Fibroblast of pulmonary artery (primary cell): ENCODE results near the gene TMPRSS2.

Experiments used
- DNase-seq: peaks from one replicate; pipeline ENCODE4 v3.0.0-alpha.2; 2010; ENCODE audit warnings: low read depth
- H3K4me3 ChIP-seq: replicated peaks from 2 replicates; pipeline ENCODE4 v1.5.1; 2011; ENCODE audit warnings: low read depth, mild to moderate bottlenecking, control low read depth, low read length, moderate library complexity
- TF ChIP-seq, protein P1 (sequence below): IDR thresholded peaks from 2 replicates; pipeline ENCODE4 v1.5.1; 2011; ENCODE audit warnings: mild to moderate bottlenecking, control low read depth, low read length, inconsistent platforms; ENCODE audit errors: missing control alignments

The TMPRSS2 gene

DNA sequence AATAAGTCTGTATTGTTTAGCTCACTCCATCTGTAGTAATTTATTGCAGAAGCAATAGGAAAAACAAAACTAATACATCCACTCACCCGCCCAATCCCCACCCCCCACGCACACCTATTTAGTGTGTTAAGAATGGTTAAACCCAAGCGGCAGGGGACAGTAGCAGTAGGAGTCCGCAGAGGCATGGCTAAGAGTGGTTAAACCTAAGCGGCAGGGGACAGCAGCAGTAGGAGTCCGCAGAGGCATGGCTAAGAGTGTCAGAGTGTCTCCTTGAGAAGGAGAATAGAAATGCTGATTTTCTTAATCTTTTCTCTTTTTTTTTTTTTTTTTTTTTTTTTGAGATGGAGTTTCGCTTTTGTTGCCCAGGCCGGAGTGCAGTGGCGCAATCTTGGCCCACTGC lies 34.8 kb upstream of the TMPRSS2 start:
- TF ChIP-seq, protein P1, sequence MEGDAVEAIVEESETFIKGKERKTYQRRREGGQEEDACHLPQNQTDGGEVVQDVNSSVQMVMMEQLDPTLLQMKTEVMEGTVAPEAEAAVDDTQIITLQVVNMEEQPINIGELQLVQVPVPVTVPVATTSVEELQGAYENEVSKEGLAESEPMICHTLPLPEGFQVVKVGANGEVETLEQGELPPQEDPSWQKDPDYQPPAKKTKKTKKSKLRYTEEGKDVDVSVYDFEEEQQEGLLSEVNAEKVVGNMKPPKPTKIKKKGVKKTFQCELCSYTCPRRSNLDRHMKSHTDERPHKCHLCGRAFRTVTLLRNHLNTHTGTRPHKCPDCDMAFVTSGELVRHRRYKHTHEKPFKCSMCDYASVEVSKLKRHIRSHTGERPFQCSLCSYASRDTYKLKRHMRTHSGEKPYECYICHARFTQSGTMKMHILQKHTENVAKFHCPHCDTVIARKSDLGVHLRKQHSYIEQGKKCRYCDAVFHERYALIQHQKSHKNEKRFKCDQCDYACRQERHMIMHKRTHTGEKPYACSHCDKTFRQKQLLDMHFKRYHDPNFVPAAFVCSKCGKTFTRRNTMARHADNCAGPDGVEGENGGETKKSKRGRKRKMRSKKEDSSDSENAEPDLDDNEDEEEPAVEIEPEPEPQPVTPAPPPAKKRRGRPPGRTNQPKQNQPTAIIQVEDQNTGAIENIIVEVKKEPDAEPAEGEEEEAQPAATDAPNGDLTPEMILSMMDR = no peak
- no peak overlapping the region for H3K4me3 ChIP-seq
- DNase-seq = no peak

DNA sequence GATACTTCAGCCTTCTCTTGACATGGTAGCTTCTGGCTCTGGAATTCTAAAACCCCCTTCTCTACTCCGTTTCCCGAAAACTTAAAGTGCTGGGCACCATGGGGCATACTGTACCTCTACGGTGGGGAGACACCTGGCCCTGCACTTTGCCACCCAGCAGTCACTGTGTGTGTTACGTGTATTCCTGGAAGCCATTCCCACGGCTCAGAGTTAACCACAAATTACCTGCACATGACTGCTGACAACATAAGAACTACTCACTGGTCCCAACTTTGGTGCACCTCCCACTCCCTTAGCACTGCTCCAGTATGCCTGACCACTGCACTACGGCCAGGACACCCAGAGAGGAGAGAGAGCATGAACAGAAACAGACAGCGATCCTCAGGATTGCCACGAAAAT lies 29.4 kb upstream of the TMPRSS2 start:
- no peak for DNase-seq
- TF ChIP-seq, protein P1 = no peak
- H3K4me3 ChIP-seq = no peak overlapping the region

DNA sequence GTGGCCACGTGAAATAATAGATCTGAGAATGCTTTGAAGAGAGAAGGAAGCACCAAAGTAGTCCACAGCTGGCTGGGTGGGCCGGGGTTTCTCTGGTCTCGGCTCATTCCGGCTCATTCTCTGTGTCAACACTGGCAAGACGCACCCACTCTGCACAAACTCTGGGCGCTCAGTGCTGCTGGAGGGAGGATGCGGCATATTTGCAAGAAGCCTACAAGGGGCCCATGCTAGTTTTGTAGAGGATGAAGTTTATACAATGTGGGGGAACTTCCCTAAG lies 28.8 kb upstream of the TMPRSS2 start:
- DNase-seq = no peak
- H3K4me3 ChIP-seq = no peak overlapping the region
- TF ChIP-seq, protein P1 = no peak

DNA sequence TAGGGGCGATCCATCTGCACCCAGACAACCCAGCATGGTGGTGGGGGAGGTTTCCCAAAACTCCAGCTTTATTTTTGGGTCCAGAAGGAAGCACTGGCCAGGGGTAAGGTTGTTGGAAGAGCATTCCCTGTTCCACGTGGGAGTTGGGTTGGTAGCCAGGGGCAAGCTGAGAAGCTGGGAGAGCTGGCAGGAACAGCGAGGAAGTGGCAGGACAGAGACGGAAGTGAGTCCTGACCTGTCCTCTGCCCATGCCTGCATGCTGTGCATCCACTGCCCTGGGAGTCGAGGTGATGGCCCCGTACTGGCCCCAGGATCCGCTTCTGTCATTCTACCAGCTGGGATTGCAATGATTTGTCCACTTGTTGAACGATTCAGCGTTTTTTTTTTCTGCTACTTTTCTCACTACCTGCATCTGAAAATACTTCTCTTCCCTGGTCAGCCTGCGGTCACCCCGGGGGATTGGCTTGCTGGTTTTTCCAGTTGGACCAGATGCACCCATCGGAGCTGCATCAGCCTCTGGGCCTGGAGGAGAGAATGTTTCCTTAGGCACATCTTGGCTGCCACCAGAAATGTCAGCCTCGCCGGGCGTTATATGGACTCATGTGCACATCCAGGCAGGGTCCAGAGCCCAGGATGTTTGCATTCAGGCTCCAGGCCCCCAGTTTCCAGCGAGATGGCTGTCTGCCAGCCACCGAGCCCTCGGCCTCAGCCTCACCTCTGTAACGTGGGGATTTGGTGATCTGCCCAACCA lies 28.3 kb upstream of the TMPRSS2 start:
- no peak for DNase-seq
- TF ChIP-seq, protein P1 = no peak
- no peak overlapping the region for H3K4me3 ChIP-seq

DNA sequence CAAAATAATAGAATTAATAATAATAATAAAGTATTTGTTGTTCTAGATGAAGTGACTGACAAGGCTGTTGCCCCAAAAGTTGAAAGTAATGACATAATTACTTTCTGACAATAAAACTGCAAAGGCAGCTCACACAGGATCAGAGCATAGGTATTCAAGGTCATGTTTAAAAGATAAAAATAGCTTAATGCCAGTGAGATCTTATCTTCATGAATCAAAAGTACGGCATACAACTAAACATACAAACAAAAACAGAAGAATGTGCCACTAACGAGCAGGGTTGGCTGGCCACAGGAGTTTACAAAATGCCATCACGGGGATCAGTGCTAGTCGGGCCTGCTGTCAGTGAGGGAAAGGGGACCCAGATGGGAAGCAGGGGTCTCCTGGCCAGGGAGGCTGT lies 22.4 kb upstream of the TMPRSS2 start:
- DNase-seq = no peak
- H3K4me3 ChIP-seq = no peak overlapping the region
- TF ChIP-seq, protein P1 = no peak

DNA sequence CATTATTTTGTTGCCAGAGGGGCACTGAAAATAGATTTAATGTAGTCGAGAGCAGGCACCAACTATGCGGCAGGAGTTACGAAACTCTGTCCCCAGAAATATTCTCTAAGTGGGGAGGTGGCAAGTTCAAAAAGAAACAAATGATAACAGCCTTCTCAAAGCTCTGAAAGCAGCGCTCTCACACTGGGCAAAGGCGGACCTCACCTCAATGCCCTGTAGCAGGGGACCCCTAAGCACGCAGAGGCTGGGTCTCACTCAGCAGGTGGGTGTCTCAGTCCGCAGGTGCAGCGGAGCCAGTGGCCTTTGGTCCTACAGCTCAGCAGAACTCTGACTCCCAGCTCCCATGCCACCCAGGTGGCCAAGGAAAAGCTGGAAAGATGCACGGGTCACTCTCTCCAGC lies 21.8 kb upstream of the TMPRSS2 start:
- no peak overlapping the region for H3K4me3 ChIP-seq
- no peak for DNase-seq
- TF ChIP-seq, protein P1 = no peak

DNA sequence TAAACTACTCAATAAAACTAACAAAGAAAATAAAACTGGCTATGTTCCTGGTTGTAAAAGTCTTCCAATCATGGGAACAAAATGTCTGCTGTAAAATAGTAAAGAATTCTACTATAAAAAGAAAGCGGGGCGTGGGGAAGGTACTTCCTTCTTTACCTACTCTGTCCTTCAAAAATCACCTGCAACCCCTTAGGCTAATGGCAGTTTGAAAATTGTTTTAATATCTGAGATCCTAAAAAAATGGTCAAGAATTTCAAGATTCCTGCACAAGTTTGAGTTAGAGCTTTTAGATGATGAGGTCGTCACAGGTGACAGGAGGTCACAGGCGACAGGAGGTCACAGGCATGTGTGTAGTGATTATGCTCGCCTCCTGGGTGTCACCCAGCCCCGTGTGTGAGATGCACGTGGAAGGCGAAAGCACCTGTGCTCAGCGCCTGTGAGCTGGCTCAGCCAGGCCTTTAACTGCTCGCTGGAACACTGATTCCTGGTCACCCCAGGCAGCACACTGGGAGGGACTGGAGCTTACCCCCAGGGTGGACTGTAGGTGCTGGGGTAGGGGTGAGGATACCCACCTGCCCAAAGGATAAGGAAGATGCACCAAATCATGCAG lies 18.6 kb upstream of the TMPRSS2 start:
- H3K4me3 ChIP-seq = no peak overlapping the region
- TF ChIP-seq, protein P1 = no peak
- no peak for DNase-seq
